GM21360 (cell line): ENCODE measurements around the gene CENPL.
"Not testable (repeated sequence)": the region's sequence is repeated elsewhere in the genome, so short reads cannot be mapped to it uniquely, and the experiment has no call there.

Experiments used
- ATAC-seq: cut with Tn5 transposase; IDR thresholded peaks from one replicate; pipeline ENCODE4 v1.9.1; 2021; ENCODE audit warnings: mild to moderate bottlenecking, moderate library complexity; ENCODE audit not compliant: unreplicated experiment

The CENPL gene

GRCh38 chr1:173764331-173764730, 60.4 kb downstream of the CENPL start:
- ATAC-seq, result not testable (repeated sequence)

- ATAC-seq, result no peak
Observed at GRCh38 chr1:173758980-173759379, 65.7 kb downstream of the CENPL start.

GRCh38 chr1:173758110-173758509, 66.6 kb downstream of the CENPL start:
- no peak for ATAC-seq

- no peak for ATAC-seq
Observed at GRCh38 chr1:173757666-173758065, 67.0 kb downstream of the CENPL start.

- no peak for ATAC-seq
Observed at GRCh38 chr1:173753830-173754229, 70.9 kb downstream of the CENPL start.
